LNCaP clone FGC (cell line): ENCODE measurements around the gene SNX24.

Source experiments
- DNase-seq: peaks from one replicate; pipeline ENCODE4 v3.0.0-alpha.2; 2011; ENCODE audit warnings: low read depth
- H3K4me3 ChIP-seq: 2 replicates; pipeline ENCODE4 v1.5.1; 2011; ENCODE audit warnings: mild to moderate bottlenecking, low read depth, low read length, control low read depth
- CTCF ChIP-seq: IDR thresholded peaks from 2 replicates; pipeline ENCODE4 v1.5.1; 2012; ENCODE audit warnings: mild to moderate bottlenecking; ENCODE audit not compliant: control insufficient read depth, insufficient read depth; ENCODE audit errors: extremely low read depth

Gene SNX24

GRCh38 chr5:122897283-122897602 is 51.8 kb downstream of the SNX24 start:
- TF ChIP-seq CTCF = no peak
- DNase-seq = no peak
- no peak overlapping the region for H3K4me3 ChIP-seq

GRCh38 chr5:122901346-122901745 is 55.9 kb downstream of the SNX24 start:
- DNase-seq = no peak
- no peak overlapping the region for H3K4me3 ChIP-seq
- no peak for TF ChIP-seq CTCF

GRCh38 chr5:122902263-122902662 is 56.9 kb downstream of the SNX24 start:
- no peak for DNase-seq
- no peak for TF ChIP-seq CTCF
- H3K4me3 ChIP-seq = no peak overlapping the region

- TF ChIP-seq CTCF = no peak
- DNase-seq = no peak
- H3K4me3 ChIP-seq = no peak overlapping the region
Observed at GRCh38 chr5:122906768-122907167, 61.4 kb downstream of the SNX24 start.

- H3K4me3 ChIP-seq = no peak overlapping the region
- DNase-seq = no peak
- TF ChIP-seq CTCF = no peak
Observed at GRCh38 chr5:122907276-122907675, 61.9 kb downstream of the SNX24 start.

GRCh38 chr5:122908108-122908507 is 62.7 kb downstream of the SNX24 start:
- DNase-seq = no peak
- H3K4me3 ChIP-seq = no peak overlapping the region
- TF ChIP-seq CTCF = no peak

GRCh38 chr5:122908662-122909061 is 63.2 kb downstream of the SNX24 start:
- H3K4me3 ChIP-seq = no peak overlapping the region
- no peak for DNase-seq
- TF ChIP-seq CTCF = no peak
